ENCODE data around the gene DAD1. TPM values are rescaled to one million over a fixed set of nuclear protein-coding genes. Genes with fewer than 3 reads are reported as not detected.

DAD1 gene
- total RNA-seq, 1 experiment from 2014 or later = 162 TPM

- H2AFZ ChIP-seq (ENCODE audit: low read depth, low read length, poor library complexity, severe bottlenecking) = no peak overlapping the region
- no peaks in the 10 kb centered on the region for H3K79me2 ChIP-seq (ENCODE audit: insufficient read depth, low read length)
- POLR2A ChIA-PET = interaction anchor here (1.0 kb wide), 1 partner anchor 30 kb away, joined by 3 read pairs; the partner anchor contains the start of gene DAD1
- no TSS peak for BruUV-seq (replicated peaks)
- no peaks in the 10 kb centered on the region for H3K27me3 ChIP-seq (ENCODE audit: insufficient read depth, low read length)
- no peak overlapping the region for H3K27ac ChIP-seq (ENCODE audit: low read depth, low read length)
- no peaks in the 10 kb centered on the region for H4K20me1 ChIP-seq (ENCODE audit: insufficient read depth)
- H3K9me2 ChIP-seq (ENCODE audit: insufficient read depth) = no peaks in the 10 kb centered on the region
- CTCF ChIA-PET = interaction anchor here (0.7 to 4.3 kb wide), 16 partner anchors 8 to 510 kb away, joined by 3 to 33 read pairs (median 4); partner anchors contain the start of gene DAD1
- ATAC-seq (no peak), DNase-seq (ENCODE audit: low read depth, low spot score) (no peak)
- peaks cover 3 to 5% of the 10 kb centered on the region in 2 experiments; a peak in 2 of 4 replicates for H3K36me3 ChIP-seq (ENCODE audit: control insufficient read depth in 1 of 2, insufficient read depth in 2 of 2, low read length in 2 of 2)
- H3K9ac ChIP-seq (ENCODE audit: low read length) = no peak overlapping the region
- no peak overlapping the region for H3K4me3 ChIP-seq (replicated peaks in 1 of 2; ENCODE audit: low read depth in 1 of 2, low read length in 2 of 2)
- RAD21 ChIA-PET (ENCODE audit: low non-redundant PET in 1 of 2, low total read pairs in 2 of 2, uncharacterized antibody in 2 of 2, unreplicated experiment in 2 of 2) = no interaction called here
- no peak overlapping the region for H3K4me2 ChIP-seq (ENCODE audit: low read length)
- H3K9me3 ChIP-seq (ENCODE audit: control insufficient read depth in 1 of 2, insufficient read depth in 1 of 2, low read depth in 1 of 2, low read length in 2 of 2) = no peaks in the 10 kb centered on the region
- intact Hi-C loops (cut with micrococcal nuclease) = loop anchor here (5.0 kb wide), 1 partner anchor 498 kb away; the partner anchor contains the start of gene CDH24
- peaks cover 5 to 24% of the 10 kb centered on the region in 2 experiments for H3K4me1 ChIP-seq (ENCODE audit: control insufficient read depth in 1 of 2, insufficient read depth in 2 of 2, low read length in 2 of 2)
- no peak for TF ChIP-seq EGR1 (IDR thresholded peaks at IDR 0.05; ENCODE audit: low read depth)
- no peak for TF ChIP-seq ATF3 (IDR thresholded peaks at IDR 0.05)
- TF ChIP-seq CTCF (IDR thresholded peaks at IDR 0.05 in 2 of 3, conservative IDR thresholded peaks at IDR 0.05 in 1 of 3; ENCODE audit: borderline replicate concordance in 1 of 3, insufficient read depth in 1 of 3, low read depth in 2 of 3, low read length in 2 of 3) = no peak
- TF ChIP-seq SIN3A (IDR thresholded peaks at IDR 0.05; ENCODE audit: low read depth) = no peak
- no peak for TF ChIP-seq ZNF274 (IDR thresholded peaks at IDR 0.05; ENCODE audit: low read depth, low read length)
- no peak for TF ChIP-seq CBX3 (IDR thresholded peaks at IDR 0.05; ENCODE audit: low read depth)
- no peak for TF ChIP-seq ELF1 (IDR thresholded peaks at IDR 0.05; ENCODE audit: borderline replicate concordance, low read depth)
- no peak for TF ChIP-seq ZBTB33 (IDR thresholded peaks at IDR 0.05; ENCODE audit: extremely low read depth, insufficient replicate concordance, low read length)
- TF ChIP-seq MAX (IDR thresholded peaks at IDR 0.05) = no peak
- TF ChIP-seq RAD21 (IDR thresholded peaks at IDR 0.05; ENCODE audit: low read depth) = no peak
- no peak for TF ChIP-seq TCF7L2 (IDR thresholded peaks at IDR 0.05; ENCODE audit: borderline replicate concordance, extremely low read depth, insufficient read depth, insufficient read length)
- TF ChIP-seq POLR2A (IDR thresholded peaks at IDR 0.05; ENCODE audit: borderline replicate concordance, extremely low read depth, insufficient read depth, insufficient read length) = no peak
- TF ChIP-seq EZH2phosphoT487 (IDR thresholded peaks at IDR 0.05; ENCODE audit: borderline replicate concordance) = no peak
Measured at GRCh38 chr14:22559041-22559440, 30.0 kb downstream of the DAD1 start.
